D721Med (cell line): ENCODE measurements around the gene OR6T1.

Source experiments
- DNase-seq: peaks from one replicate; pipeline ENCODE4 v3.0.0; 2011; ENCODE audit warnings: low spot score; ENCODE audit not compliant: insufficient read length
- FAIRE-seq: peaks from 2 replicates; lab custom pipeline; 2011; peaks lifted over from hg19 to GRCh38; lab: Jason Lieb, UNC
- CTCF ChIP-seq: IDR thresholded peaks from 2 replicates; pipeline ENCODE4 v1.5.1; 2012; ENCODE audit warnings: mild to moderate bottlenecking, control low read depth; ENCODE audit not compliant: insufficient read depth; ENCODE audit errors: missing control alignments

OR6T1 gene

GRCh38 chr11:123903932-123904331 is 39.7 kb downstream of the OR6T1 start:
- FAIRE-seq (no peak), DNase-seq (no peak)
- TF ChIP-seq CTCF: no peak

GRCh38 chr11:123901867-123902266 is 41.8 kb downstream of the OR6T1 start, which contains the start of gene OR8D4:
Gene OR8D4, plus strand, starts transcription at chr11:123902167. Its CDS starts 4,265 bp downstream, at chr11:123906432.
- DNase-seq: no peak
- FAIRE-seq: no peak
- TF ChIP-seq CTCF: no peak

GRCh38 chr11:123899792-123900191 is 43.8 kb downstream of the OR6T1 start:
- DNase-seq (no peak), FAIRE-seq (no peak)
- TF ChIP-seq CTCF: no peak
